Hematopoietic multipotent progenitor cell treated with erythropoietin and hydrocortisone succinate and interleukin-3 and kit ligand, for 15 days (in vitro differentiated cells): ENCODE data around the gene EIF2B5.
"Not testable (repeated sequence)": the region's sequence is repeated elsewhere in the genome, so short reads cannot be mapped to it uniquely, and the experiment has no call there.

Experiments used
- DNase-seq: peaks from one replicate; pipeline ENCODE4 v3.0.0-alpha.2; 2015; ENCODE audit warnings: low spot score

The EIF2B5 gene

DNA sequence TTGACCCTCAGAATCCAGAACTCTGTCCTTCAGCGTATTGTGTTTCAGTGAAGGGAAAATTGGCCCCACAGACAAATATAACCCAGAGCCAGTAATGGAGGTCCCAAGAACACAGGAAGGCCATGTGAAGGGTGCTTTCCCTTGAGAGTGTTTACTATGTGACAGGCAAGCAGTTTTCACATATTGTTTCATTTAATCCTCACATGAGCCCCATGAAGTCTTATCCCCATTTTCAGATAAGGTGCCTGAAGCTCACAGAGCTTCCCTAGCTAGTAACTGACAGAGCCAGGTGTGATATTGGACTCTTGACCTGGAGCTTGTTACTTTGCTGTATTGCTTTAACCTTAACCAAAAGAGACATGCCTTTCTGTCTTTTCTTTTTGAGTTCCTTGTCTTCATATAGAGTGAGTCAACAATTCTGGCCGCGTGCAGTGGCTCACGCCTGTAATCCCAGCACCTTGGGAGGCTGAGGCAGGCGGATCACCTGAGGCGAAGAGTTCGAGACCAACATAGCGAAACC lies 10.7 kb downstream of the EIF2B5 start:
- no peak for DNase-seq

DNA sequence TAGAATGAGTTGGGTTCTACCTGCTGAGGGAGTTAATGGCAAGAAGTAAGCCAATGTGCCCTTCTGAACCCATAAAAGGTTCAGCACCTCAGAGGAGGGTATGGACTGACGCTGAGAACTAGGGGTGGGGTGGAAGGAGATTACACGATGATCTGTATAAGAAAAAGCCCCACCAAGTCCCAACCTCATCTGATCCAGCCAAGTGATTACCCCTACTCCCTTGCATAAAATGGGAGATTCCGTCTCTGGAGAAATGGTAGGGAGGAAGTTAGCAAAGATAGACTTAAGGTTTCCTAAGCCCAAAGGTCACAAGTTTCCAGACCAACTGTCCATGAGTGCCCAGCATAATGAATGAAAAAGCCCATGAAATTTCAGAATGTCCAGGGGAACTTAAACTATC lies 12.9 kb downstream of the EIF2B5 start:
- DNase-seq: no peak

DNA sequence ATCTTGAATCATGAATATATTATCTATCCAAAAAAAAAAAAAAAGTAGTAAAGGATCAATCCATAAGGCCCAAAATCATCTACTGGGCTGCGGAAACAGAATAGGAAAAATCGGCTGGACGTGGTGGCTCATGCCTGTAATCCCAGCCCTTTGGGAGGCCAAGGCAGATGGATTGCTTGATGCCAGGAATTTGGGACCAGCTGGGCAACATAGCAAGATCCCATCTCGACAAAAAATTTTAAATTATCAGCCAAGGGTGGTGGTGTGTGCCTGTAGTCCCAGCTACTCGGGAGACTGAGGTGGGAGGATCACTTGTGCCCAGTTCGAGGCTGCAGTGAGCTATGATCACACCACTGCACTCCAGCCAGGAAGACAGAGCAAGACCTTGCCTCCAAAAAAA lies 14.0 kb downstream of the EIF2B5 start:
- no peak for DNase-seq

DNA sequence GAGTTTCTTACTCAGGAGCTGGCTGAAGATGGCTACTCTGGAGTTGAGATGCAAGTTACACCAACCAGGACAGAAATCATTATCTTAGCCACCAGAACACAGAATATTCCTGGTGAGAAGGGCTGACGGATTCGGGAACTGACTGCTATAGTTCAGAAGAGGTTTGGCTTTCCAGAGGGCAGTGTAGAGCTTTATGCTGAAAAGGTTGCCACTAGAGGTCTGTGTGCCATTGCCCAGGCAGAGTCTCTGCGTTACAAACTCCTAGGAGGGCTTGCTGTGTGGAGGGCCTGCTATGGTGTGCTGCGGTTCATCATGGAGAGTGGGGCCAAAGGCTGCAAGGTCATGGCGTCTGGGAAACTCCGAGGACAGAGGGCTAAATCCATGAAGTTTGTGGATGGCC lies 14.6 kb downstream of the EIF2B5 start:
- not testable (repeated sequence) for DNase-seq

GRCh38 chr3:184154885-184155643 lies 19.9 kb downstream of the EIF2B5 start, which contains the start of gene DVL3:
DVL3 (plus strand) TSS chr3:184155377; CDS start chr3:184155636, 259 bp downstream.
- peak; percentile 58 for DNase-seq

DNA sequence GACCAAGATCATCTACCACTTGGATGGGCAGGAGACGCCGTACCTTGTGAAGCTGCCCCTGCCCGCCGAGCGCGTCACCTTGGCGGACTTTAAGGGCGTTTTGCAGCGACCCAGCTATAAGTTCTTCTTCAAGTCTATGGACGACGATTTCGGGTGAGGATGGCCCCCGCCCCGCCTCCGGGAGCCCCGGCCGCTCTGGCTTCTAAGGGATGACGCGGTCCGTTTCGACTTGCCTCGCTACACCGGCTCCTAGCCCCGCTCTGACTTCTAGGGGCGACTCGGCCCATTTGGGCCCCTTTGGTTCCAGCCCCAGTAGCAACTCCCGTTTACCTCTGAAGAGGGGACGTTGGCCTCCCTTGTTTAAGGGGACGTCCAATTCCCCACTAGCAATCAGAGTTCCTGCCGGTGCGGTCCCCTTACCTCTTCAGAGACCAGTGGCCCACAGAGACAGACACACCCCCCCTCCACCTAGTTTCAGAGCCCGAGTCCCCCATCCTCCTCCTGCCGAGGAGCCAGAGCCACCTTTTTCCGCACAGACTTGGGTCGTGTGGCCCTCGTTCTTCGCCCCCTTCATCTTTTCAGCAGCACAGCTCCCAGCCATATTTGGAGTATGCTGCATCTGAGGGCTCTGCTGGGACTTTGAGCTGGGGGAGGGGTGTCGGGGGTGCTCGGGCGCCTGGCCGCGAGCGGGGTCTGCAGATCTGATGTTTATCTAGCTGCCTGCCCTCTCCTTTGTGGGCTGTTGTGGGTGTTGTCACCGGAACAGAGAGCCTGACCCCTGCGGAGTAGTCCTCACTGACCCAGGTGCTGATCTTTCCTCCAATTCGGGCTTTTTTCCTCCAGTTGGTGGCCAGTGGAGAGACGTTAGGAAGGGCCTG lies 20.7 kb downstream of the EIF2B5 start:
- DNase-seq: peak; percentile 54

DNA sequence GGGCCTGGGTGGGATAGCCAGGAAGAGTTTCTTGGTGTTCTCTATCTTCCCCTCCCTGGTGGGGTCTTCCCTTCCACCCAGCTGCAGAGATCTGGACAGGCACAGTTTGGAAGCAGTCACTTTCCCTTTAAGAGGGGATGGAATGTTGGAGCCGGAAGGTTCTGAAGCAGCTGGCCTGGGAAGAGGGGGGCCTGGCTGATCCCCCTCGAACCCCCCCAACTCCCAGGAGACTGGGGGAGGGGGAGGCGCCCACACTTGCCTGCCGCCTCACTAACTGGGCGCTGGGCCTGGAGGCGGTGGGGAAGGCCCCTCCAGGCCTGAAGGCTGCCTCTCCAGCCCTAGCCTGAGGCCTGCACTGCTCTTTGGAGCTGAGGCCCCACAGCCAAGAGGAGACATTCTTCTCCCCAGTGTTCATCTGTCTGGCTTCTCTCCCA lies 21.4 kb downstream of the EIF2B5 start:
- no peak for DNase-seq

GRCh38 chr3:184157206-184157605 lies 22.0 kb downstream of the EIF2B5 start:
- DNase-seq: no peak

DNA sequence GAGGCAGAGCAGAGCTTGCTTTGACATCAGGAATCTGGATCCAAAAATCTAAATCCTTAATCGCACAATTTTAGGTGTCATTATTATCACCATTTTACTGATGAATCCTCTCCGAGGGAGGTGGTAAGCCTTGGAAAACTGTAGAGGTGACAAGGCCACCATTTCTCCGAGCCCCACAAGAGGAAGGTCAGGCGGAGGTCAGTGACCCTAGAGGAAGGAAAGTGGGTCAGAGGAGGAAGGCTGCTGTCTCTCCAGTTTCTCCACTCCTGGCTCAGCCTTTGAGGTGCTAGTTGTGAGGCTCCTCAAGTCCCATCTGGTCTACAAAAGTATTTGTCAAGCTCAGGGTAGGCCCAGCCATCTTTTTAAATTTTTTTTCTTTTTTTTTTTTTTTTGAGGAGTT lies 23.2 kb downstream of the EIF2B5 start:
- DNase-seq: no peak

GRCh38 chr3:184160456-184160855 lies 25.3 kb downstream of the EIF2B5 start:
- DNase-seq: no peak

DNA sequence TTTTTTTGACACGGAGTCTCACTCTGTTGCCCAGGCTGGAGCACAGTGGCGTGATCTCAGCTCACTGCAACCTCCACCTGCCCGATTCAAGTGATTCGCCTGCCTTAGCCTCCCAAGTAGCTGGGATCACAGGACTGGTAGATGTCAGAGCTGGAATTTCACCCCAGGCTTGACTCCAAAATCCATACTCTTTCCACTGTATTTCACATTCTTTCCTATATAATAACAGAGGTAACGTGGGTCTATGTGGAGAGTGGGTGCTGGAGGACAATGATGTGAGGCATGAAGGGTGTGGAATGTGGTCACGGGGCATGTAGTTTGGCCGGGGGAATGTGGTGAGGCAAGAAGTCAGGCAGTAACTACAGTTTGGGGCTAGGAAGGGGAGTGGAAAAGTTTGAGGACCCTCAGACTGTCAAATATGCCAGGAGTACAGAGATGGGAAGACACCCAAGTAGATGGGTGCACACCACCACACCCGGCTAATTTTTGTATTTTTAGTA lies 27.5 kb downstream of the EIF2B5 start:
- not testable (repeated sequence) for DNase-seq

- DNase-seq: no peak
Measured at GRCh38 chr3:184164648-184165330, 29.6 kb downstream of the EIF2B5 start.

DNA sequence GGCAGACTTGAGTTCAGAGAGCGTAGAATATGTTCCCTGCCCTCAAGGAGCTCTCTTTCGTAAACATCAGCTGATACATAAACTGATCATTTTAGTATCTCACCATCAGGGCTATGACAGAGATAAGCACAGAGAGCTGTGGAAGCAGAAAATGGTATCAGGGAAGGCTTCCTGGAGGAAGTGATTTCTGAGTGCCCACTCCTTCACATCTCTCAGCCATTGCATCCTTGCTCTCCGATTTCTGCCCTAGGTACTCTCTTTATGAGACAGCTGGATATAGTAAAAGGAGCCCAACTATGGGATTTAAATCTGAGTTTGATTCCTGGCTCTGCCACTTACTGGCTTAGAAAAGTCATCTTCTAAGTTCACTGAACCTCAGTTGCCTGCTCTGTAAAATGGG lies 30.4 kb downstream of the EIF2B5 start:
- no peak for DNase-seq

- no peak for DNase-seq
Measured at GRCh38 chr3:184166671-184167070, 31.5 kb downstream of the EIF2B5 start.

GRCh38 chr3:184167786-184168185 lies 32.6 kb downstream of the EIF2B5 start:
- DNase-seq: no peak

GRCh38 chr3:184168363-184169120 lies 33.4 kb downstream of the EIF2B5 start:
- no peak for DNase-seq

DNA sequence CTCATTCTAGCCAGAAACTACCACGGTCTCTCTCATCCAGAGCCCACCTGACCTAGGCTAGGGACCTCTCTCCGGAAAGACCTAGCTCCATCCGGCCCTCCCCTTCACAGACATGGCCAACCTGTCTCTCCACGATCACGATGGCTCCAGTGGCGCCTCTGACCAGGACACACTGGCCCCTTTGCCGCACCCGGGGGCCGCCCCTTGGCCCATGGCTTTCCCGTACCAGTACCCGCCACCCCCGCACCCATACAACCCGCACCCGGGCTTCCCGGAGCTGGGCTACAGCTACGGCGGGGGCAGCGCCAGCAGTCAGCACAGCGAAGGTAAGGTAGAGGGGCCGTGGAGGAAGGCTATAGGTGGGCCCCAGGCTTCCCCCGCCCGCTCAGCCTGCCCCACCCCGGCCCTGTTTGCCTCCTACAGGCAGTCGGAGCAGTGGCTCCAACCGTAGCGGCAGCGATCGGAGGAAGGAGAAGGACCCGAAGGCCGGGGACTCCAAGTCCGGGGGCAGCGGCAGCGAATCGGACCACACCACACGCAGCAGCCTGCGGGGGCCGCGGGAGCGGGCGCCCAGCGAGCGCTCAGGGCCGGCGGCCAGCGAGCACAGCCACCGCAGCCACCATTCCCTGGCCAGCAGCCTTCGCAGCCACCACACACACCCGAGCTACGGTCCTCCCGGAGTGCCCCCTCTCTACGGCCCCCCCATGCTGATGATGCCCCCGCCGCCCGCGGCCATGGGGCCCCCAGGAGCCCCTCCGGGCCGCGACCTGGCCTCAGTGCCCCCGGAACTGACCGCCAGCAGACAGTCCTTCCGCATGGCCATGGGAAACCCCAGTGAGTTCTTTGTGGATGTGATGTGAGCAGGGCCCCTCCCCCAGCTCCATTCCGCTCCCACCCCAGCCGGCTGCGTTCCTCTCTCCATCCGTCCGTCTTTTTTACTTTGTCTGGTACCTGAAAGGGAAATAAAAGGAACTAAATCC lies 35.0 kb downstream of the EIF2B5 start:
- no peak for DNase-seq

- no peak for DNase-seq
Measured at GRCh38 chr3:184171562-184171961, 36.4 kb downstream of the EIF2B5 start.

DNA sequence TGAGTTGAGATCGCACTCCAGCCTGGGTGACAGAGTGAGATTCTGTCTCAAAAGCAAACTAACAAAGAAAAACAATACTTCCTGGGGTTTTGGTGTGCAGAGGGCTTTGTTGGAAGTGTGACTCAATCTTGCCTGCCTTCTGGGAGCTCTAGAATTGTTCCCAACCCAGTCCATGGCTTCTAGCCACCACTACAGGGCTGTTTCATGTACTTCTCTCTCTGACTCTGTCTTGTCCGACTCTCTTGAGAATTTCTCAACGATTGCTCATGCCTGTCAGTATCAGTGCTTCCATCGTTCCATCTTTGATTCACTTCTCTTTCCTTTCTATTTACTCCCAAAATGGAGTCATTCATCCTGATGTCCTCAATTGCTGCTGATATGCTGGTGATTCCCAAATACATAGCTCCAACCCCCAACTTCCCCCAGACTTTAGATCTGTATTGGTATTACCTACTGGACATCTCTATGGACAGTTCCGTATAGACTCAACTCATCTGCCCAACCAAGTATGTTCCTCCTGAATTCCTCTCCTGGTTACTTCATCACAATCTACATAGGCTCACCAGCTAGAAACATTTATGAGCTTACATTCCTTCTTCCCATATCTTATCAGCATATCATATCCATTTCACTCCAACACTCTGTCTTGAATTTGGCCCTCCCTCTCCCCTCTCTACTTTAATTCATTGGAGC lies 37.7 kb downstream of the EIF2B5 start:
- no peak for DNase-seq

- DNase-seq: no peak
Measured at GRCh38 chr3:184173374-184173722, 38.2 kb downstream of the EIF2B5 start.
